GM12891 (cell line): ENCODE measurements around the gene PELI2.

Source experiments
- POLR2A ChIP-seq: IDR thresholded peaks from 2 replicates; pipeline ENCODE4 v1.6.1; 2011; ENCODE audit warnings: low read depth, low read length, control low read depth
- POLR2AphosphoS5 ChIP-seq: IDR thresholded peaks from 2 replicates; pipeline ENCODE4 v1.6.1; 2011; ENCODE audit warnings: low read depth, low read length, control low read depth
- POU2F2 ChIP-seq: IDR thresholded peaks from 2 replicates; pipeline ENCODE4 v1.6.1; 2011; ENCODE audit warnings: low read depth, mild to moderate bottlenecking, control low read depth, low read length, moderate library complexity
- SPI1 ChIP-seq: IDR thresholded peaks from 2 replicates; pipeline ENCODE4 v1.6.1; 2011; ENCODE audit warnings: low read depth, low read length, control low read depth
- TAF1 ChIP-seq: IDR thresholded peaks from 2 replicates; pipeline ENCODE4 v1.6.1; 2011; ENCODE audit warnings: low read depth, low read length, control low read depth

GRCh38 chr14:56212521-56212920, 94.3 kb downstream of the PELI2 start:
- TF ChIP-seq POLR2A (no peak), POLR2AphosphoS5 (no peak), SPI1 (no peak), TAF1 (no peak), POU2F2 (no peak)
